ENCODE measurements around the gene SRCIN1.
A peak's percentile ranks its signal among the peaks of the same experiment; 100 is the strongest.

Gene SRCIN1

DNA sequence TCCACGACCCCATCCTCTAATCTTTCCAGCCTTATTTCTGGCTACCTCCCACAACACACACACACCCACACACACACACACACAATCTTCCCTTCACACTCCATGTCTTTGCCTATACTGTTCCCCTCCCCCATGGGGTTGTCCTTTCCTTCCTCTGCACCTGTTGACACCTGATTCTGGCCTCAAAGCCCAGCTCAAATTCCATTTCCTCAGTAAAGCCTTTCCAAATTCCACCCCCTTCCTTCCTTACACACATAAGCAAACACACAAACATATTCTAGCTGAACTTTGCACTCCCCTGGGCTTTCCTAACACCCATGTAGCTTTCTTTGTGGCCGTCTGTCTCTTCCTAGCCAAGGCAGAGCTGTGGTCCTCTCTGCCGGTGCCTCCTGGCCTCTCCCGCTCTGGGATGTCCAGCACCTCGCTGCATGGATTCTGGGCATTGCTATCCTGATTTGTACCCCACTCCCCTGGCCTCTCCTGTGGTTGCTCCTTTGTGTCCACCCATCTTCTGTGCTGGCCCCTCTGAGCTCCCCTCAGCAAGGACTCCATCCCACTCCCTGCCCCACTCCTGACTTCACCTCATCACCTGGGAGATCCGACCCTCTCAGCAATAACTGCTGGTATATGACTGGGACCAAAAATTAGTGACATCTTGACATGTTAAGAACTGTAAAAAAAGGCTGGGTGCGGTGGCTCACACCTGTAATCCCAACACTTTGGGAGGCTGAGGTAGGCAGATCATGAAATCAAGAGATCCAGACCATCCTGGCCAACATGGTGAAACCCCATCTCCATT, 8.4 kb upstream of the SRCIN1 start:
- no peak for DNase-seq

DNA sequence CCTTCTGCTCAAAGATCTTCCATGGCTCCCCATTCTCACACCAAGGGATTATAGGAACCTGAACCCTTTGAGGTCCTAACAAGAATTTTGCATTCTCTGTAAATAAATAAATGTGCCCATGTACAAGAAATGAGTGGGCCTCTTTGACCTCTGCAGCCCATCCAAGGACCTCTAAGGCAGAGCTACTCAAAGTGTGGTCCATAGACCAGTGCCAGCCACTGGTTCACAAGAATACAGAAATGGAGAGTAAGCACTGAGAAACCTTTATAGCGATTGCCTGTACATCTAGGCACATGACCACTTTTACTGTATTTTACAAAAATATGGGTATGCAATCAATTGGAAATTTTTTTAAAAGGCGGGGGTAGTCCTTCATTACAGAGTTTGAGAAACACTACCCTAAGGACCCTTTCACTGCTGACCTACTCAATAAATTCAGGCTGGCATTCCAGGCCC, 7.8 kb upstream of the SRCIN1 start:
- DNase-seq: no peak

DNA sequence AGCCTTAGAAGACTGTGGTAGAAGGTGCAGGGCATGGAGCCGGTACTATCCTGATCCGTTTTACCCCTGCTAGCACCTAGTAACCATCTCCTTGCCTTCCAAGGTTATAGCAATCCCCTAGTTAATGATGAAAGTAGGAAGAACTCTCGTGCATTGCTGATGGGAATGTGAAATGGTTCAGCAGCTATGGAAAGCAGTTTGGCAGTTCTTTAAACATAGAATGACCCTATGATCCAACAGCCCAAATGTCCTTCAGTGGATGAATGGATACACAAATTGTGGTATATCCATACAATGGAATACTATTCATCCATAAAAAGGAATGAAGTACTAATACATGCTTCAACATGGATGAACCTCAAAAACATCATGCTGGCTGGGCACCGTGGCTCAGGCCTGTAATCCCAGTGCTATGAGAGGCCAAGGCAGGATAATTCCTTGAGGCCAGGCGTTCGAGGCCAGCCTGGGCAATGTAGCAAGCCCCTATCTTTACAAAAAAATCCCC, 6.2 kb upstream of the SRCIN1 start:
- DNase-seq: no peak

DNA sequence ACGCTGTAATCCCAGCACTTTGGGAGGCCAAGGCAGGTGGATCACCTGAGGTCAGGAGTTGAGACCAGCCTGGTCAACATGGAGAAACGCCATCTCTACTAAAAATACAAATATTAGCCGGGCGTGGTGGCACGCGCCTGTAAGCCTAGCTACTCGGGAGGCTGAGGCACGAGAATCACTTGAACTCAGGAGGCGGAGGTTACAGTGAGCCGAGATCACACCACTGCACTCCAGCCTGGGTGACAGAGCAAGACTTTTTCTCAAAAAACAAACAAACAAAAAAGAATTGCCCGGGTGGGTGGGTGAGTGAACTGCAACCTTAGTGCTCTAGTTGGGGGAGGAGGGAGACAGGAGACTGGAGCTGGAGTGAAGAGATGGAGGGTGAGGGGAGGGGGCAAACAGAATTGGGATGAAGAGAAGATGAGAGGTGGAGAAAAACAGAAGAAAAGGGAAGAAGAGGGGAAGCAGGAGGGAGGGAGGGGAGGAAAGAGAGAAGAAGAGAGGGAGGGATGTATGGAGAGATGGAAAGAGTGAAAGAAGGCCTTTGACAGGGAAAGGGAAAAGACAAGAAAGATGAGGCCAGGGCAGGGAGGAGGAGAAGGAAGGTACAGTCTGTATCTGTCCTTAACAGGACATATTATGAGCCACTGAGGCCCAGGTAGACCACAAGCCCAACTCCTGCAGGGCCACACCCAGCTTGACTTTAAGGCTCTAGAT, 5.5 kb upstream of the SRCIN1 start:
- no peak for DNase-seq

DNA sequence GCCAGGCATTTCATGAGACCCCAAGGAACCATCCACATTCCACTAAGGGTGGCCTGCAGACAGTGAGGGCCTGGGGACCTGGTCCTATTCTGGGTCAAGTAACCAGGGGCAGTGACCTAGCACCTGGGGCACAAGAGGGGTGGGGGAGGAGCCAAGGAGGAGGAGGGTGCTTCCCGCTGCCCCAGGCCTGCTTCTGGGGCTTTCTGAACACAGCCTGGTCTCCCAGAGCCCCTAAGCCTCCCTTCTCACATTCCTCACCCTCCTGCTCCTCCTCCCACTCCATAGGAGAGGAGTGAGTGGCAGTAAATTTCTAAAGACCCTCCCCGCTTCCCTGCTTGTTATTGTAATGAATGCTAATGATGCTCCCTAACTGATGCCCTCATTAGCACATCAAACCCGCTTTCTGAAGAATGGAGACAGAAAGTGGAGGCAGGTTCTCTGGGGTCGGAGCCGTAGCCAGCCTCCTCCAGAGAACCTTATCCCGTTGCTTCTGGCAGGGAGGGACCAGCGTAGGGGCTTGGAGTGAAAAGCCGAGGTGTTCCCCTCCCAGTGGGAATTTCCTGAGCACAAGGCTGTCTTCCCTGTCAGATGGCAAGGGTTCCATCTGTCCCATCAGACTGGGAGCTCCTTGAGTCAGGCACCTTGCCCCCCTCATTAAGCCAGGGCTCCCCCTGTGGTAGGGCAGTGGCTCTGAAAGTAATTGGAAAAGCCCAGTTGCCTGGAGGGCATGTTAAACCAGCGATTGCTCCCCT, 3.7 kb upstream of the SRCIN1 start:
- no peak for DNase-seq

DNA sequence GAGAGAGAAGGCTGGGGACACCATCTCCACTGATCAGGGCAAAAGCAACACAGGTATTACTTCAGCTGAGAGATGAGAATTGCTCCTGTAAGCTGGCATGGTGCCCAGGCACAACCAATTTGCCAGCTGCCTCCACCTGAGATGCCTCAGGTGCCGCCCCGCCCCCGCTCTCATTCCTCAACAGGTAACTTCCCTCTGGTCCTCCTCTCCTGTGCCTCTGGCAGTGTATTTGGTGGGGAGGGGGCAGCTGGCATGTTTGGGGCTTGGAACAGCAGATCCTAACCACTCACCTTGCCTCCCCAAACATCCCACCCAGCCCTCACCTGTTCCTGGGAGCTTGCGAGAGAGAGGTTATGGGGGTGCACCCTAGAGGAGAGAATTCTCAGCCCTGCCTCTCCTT, 2.9 kb upstream of the SRCIN1 start:
- DNase-seq: no peak

DNA sequence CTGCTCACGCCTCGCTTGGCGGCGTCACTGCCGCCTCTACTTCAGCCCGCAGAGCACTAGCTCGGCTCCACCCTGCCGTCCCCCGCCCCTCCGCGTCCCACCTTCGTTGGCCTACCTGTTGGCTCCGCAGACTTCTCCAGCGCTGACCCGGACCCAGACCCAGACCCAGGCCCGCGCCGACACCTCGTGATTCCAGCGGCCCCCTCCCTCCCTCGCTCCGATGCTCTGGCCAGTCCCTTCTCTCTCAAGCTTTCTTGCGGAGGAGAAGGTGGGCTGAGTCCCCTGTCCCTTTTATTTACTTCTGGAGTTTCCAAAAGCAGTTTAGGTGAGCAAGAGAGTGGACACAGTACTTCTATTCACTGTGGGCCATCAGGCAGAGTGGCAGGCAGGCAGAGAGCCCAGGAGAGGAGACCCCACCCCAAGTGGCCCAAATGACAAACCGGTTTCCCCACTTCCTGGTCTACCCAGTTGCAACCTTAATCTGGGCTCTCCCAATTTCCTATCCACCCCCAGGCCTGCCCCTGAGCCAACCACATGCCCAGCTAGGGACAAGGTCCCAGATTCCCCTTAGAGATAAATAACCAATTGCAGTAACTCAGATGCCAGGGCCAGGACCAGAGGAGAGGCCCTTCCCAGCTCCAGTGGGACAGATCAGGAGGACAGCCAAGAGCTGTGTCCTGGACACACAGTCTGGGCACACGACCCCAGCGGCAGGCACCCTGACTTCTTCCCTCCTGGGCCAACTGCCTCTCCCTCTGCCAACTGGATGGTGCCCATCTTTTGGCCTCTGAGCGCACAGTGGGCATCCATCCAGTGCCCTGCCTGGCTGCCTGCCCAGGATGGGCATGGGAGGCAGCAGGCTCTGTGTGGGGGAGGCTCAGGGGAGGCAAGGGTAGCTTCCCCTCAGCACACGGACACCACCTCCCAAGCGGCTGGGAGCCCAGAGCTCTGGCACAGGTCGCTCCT, 1.2 kb upstream of the SRCIN1 start:
- DNase-seq: no peak

DNA sequence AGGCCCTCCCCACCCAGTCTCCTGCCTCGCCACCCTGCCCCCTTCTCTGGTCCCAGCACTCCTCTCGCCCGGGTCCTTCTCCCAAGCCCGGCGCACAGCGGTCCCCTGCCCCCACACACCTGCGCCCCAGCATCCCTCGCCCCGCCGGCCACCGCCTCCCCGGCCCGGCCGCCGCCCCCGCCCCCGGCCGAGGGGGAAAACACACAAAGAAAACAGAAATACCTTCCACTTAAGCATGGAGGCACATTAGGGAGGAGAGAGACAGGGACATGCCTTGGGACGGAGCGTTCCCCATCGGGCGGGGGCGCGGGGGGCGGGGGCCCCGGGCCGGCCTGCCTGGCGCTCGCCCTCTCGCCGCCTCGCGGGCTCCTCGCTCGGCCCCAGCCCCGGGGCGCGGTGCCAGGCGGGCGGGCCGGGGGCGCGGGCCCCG, 326 bp downstream of the SRCIN1 start:
- no peak for DNase-seq

DNA sequence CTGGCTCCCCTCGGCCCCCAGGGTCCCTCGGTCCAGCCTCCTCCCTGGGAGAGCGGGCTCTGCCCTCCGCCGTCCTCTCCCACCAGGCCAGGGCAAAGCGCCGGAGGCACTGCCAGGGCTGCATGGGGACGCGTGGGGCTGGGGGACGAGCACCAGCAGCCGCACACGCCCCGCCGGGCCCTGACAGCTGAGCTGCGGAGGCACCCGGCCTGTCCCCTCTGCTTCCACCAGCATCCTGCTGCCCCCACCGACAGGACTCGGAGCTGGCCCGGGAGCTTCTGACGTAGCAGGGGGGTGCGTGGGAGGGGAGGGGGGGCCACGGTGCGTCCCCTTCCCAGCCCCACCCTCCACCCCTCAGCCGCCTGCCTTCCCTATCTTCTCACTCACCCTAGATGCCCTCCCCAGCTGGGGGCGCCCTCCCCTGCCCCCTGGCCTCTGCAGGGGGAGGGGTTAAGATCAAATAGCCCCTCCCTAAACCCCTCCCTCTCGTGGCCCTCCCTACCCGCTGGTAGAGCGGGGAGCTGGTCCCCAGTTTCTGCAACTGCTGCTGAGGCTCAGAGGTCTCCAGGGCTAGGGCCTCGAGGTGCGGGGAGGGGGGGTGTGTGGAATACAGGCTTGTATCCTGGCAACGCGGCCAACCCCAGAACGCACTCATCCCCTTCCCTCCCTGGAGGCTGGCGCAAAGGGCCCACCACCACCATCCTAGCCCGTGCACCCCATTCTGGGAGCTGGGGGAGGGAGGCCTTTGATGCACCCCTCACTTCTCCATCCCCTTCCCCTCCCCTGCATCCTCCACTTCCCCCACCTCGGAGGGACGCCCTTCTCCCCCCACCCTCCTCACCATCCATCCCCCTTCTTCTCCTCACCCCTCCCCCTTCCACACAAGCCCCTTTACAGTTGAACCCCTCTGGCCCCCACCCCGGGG, 1.0 kb downstream of the SRCIN1 start:
- peak in 1 of 2 experiments; percentile 22 for DNase-seq

DNA sequence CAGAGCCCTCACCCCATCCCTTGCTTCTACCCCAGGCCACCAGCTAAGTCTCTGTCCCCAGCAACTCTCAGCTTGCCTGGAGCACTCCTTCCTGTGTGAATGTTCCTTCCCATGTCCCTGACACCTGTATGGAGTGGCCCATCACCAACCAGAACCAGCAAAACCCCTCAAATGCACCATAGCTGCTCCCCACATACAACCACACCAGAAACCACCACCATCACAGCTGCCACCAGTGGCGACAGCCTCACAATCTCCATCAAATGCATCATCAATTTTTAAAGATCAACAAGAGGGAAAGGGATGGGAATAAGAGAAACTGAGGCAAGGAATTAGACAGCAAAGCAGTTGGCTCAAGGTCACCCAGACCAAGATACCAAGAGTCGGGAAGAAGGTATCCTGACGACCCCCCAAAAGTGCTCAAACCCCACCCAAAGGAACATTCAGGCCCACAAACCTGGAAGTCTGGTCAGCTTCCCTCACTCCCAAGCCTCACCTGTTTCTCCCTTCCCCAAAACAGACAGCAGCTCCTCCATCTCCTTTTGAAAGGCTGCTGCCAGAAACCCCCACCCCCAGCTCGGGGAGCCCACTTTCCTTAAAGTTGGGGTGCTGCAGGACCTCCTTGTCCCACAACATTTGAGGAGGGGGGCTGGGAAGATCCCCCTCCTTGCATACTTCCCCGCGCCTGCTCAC, 1.8 kb downstream of the SRCIN1 start:
- no peak for DNase-seq

DNA sequence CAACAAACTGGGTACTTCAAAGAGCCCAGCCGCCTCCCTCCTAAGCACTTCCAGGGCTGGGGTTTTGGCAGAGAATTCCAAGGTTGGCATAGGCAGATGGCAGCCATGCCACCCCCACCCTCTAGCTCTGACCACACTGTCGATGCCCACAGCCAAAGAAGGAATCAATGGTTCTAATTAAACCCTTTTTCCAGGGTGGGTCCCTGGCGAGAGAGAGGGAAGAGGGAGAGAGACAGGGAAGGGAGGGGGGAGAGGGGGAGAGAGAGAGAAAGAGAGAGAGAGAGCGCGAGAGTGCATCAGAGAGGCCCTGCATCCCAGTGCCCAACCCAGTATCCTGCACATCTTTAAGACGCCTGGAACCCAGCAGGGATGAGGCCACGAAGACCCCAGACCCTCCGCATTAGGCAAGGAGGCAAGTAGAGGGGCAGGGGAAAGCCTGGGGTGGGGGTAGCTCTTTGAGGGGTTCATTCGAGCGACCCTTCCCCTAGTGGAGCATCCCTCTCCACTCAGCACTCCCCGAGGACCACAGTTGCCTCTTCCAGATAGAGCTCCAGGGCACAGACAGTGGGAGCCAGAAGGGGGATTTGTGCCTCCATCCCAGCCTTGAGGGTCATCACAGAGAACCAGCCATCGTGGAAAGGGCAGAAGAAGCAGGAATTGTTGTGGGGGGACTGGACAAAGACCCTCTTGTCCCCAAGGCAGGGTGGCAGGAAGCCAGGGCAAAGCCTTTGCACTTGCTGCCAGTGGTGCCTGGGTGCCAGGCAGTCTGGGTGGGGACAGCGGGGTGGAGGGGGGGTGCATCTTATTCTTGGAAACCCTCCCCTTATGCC, 2.6 kb downstream of the SRCIN1 start:
- DNase-seq: no peak

DNA sequence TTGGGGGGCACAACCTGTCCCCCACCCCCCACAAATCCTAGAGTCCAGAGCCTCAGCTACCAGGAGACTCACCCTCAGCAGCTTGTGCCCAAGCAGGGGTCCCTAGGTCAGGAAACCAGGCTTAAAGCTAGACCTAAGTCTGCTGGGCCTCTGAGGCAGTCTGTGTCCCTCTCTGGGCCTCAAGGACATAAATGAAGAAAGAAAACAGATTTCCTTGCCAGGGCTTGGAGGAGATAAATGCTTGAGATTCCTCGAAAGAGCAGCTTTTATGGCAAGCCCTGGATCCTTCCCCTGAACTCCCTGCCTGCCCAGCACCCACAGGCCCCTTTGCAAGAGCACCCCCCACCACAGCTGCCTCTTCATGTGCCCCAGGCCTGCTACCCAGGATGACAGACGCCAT, 3.3 kb downstream of the SRCIN1 start:
- no peak for DNase-seq

DNA sequence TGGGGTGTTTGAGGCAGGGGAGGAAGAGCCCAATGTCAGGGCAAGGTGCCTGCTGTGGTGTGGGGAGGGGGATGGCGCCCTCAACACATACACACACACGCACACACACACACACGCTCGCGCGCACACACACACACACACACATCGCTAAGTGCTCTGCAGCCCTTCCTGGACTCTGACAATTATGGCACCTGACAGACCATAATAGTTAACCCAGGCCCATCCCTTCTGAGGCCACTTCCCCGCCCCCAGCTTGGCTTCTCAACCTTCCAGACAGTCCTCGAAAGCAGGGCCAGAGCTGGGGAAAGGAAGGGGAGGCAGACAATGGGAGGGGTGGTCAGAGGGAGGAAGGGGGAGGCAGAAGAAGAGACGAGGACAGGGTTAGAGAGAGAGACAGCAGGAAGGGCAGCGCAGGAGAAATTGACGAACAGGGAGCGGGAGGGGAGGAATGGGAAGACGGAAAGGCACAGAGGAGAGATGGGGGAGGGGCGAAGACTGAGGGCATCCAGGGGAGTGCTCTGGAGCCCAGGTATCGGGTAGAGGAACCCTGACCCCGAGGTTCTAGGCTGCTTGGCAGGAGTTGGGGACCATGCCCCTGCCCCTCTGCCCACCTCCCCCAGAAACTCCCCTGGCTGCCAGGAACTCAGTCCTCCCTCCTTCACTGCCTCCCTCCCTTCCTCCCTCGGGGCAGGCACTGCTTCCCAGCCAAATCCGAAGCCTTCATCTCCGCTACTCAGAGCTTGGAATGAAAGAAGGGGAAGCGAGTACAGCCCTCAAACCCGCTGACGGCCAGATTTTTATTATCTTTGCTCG, 4.0 kb downstream of the SRCIN1 start:
- no peak for DNase-seq

DNA sequence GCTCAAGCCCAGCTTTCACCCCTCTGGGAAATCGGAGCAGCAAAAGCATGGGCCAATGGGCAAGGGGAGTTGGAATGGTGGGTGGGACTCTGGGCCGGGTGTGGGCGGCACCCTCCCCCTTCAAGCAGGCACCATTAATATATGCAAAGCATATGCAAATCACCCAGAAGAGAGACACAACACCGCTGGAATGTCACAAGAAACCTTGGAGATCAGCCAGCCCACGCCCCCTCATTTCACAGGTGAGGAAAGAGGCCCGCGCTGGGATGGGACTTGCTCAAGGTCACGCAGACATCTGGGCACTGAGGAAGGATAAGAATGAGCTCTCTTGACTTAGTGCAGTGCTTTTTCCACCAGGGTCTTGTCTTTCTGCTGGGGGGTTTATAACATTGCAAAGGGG, 4.8 kb downstream of the SRCIN1 start:
- DNase-seq: no peak

DNA sequence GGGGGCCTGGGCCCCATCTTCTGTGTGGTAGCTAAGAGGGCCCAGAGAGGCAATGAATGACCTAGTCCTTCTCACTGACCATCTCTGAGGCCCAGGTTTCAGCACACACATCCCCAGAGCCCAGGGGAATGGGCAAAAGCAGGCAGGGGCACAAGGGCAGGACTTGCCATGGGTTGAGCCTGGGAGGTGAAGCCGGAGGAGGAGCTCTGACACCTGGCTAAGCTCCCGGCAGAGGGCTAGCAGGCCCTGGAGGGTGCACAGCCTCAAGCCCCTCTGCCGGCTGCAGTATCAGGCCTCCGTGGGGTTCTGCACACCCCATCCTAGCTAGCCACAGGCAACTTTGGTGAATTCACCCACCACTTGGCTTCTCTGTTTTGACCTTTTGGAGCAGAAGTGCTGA, 5.3 kb downstream of the SRCIN1 start:
- no peak for DNase-seq

DNA sequence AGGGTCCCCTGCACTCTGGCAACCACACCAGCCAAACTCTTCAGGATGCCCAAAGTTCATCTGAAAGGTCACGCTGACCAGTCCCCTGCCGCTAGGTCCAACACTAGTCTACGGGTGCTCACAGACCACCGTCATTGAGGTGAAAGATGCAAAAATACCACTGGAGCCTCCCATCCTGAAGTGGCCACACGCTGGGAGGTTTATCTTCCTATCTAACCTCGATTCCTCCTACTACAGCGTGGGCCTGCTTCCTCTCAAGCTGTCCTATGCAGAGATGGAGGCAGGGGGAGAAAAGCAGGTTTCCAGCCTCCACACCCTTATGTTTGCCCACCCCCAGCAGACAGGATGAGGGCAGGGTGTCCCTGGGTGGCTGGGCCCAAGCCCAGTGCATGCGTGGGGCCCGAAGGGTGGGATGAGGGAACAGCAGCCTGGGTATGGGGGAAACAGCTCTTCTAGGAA, 6.3 kb downstream of the SRCIN1 start:
- DNase-seq: no peak

DNA sequence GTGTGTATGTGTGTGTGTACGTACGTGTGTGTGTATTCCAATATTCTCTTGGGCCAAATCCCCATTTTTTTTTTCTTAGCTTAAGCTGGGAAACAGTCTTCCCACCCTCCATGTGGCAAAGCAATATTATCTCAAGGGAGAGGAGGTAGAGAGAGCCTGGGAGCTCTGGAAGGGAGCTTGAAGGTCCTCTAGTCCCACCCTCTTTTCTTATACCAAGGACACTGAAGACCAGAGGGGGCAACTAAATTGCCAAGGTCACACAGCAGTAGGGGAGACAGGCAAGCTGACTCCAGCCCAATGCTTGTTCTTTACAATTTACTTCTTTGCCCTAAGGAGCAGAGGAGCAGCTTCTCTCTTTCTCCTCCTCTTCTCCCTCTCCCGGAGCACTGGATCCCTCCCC, 6.8 kb downstream of the SRCIN1 start:
- DNase-seq: no peak

DNA sequence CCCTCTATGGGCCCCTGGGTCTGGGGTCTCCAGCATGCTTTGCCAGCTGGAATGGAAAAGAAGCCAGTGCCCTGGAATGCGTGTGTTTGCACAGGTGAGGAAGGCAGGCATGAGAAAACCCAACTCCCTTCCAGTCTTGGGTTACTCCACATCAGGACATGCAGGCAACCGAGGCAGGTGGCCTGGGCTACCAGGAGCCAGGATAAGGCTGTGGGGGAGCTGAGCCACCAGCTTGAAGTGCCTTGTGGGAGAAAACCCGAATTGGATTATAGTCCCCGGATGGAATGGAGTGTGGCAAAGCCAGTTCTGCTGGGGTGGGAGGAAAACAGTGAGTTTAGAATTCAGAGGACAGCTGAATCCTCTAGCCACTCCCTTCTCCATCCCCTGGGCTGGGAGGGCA, 7.2 kb downstream of the SRCIN1 start:
- DNase-seq: peak; percentile 69 to 77

DNA sequence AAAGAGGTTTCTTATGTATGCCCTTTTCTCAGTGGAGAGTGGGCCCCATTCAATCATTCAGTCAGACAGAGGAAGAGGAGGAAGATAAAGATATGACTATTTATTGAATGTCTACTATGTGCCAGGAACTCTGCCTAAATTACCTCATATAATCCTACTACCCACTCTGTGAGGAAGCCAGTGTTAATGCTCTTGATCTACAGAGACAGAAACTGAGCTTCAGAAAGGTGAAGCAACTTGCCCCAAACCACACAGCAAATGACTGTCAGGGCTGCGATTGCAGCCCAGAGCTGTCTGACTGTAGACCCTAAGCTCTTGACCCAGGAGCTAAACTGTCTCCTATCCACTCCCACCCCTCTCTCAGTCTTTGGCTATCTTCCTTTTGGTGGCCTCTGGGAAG, 8.4 kb downstream of the SRCIN1 start:
- DNase-seq: no peak
